Coronary artery (tissue), 2 donors: ENCODE results near the gene KREMEN1.

Experiments used
- DNase-seq: peaks from one replicate; pipeline ENCODE4 v3.0.0-alpha.2; 2017; ENCODE audit warnings: low spot score
- H3K27ac ChIP-seq, 2 donors: fragments of 200-600 bp; sonication (generic); one replicate each; pipeline ENCODE4 v1.5.1; 2016 to 2019
- H3K4me3 ChIP-seq: fragments of 200-600 bp; sonication (generic); 2 replicates; pipeline ENCODE4 v1.5.1; 2016; ENCODE audit warnings: mild to moderate bottlenecking, moderate library complexity
- TF ChIP-seq, protein P1 (sequence below): fragments of 200-600 bp; sonication (generic); IDR thresholded peaks from one replicate; pipeline ENCODE4 v1.5.1; 2019; ENCODE audit warnings: antibody characterized with exemption

The KREMEN1 gene

DNA sequence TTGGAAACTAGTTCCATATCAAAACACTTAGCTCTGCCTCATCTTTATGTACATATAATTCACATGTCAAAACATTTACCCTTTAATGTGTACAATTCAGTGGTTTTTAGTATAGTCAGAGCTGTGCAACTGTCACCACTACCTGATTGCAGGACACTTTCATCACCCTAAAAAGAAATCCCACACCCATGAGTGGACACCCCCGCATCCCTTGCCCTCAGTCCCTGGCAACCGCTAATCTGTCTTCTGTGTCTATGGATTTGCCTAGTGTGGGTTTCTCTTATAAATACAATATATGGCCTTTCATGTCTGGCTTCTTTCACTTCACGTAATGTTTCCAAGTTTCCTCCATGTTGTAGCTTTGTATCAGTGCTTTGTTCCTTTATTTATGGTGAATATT lies 124.3 kb downstream of the KREMEN1 start:
- no peak overlapping the region for H3K4me3 ChIP-seq
- no peak for DNase-seq
- H3K27ac ChIP-seq, result no peak overlapping the region
- TF ChIP-seq, protein P1, sequence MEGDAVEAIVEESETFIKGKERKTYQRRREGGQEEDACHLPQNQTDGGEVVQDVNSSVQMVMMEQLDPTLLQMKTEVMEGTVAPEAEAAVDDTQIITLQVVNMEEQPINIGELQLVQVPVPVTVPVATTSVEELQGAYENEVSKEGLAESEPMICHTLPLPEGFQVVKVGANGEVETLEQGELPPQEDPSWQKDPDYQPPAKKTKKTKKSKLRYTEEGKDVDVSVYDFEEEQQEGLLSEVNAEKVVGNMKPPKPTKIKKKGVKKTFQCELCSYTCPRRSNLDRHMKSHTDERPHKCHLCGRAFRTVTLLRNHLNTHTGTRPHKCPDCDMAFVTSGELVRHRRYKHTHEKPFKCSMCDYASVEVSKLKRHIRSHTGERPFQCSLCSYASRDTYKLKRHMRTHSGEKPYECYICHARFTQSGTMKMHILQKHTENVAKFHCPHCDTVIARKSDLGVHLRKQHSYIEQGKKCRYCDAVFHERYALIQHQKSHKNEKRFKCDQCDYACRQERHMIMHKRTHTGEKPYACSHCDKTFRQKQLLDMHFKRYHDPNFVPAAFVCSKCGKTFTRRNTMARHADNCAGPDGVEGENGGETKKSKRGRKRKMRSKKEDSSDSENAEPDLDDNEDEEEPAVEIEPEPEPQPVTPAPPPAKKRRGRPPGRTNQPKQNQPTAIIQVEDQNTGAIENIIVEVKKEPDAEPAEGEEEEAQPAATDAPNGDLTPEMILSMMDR, result no peak

DNA sequence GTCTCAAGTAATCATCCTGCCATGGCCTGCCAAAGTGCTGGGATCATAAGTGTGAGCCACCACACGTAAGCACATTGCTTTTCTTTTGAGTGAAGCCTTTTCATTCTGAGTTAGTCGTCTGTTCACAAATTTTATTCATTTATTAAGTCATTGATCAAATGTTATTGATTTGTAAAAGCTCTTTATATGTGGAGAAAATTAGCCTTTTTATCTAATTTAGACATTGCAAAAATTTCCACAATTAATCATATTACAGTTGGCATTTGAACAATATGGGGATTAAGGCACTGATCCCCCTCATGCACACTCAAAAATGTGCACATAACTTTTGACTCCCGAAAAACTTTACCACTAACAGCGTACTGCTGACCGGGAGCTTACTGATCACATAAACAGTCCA lies 125.4 kb downstream of the KREMEN1 start:
- TF ChIP-seq, protein P1, result no peak
- no peak overlapping the region for H3K27ac ChIP-seq
- DNase-seq, result no peak
- no peak overlapping the region for H3K4me3 ChIP-seq

- H3K4me3 ChIP-seq, result no peak overlapping the region
- no peak for DNase-seq
- no peak overlapping the region for H3K27ac ChIP-seq
- TF ChIP-seq, protein P1, result no peak
Observed at GRCh38 chr22:29199702-29200400, 127.0 kb downstream of the KREMEN1 start.

GRCh38 chr22:29200901-29201300 lies 128.1 kb downstream of the KREMEN1 start:
- no peak overlapping the region for H3K4me3 ChIP-seq
- TF ChIP-seq, protein P1, result no peak
- no peak for DNase-seq
- H3K27ac ChIP-seq, result no peak overlapping the region

GRCh38 chr22:29201782-29202181 lies 128.9 kb downstream of the KREMEN1 start:
- DNase-seq, result no peak
- TF ChIP-seq, protein P1, result no peak
- peak overlapping the region in 1 of 2 donors; percentile 8 for H3K27ac ChIP-seq
- no peak overlapping the region for H3K4me3 ChIP-seq

- no peak for DNase-seq
- Histone ChIP-seq H3K27ac (peak overlapping the region in 1 of 2 donors; percentile 8), H3K4me3 (no peak overlapping the region)
- TF ChIP-seq, protein P1, result no peak
Observed at GRCh38 chr22:29202212-29203192, 129.7 kb downstream of the KREMEN1 start.
